K562 (cell line): ENCODE data around the gene NCDN. TPM values are rescaled to one million over a fixed set of nuclear protein-coding genes. Genes with fewer than 3 reads are reported as not detected.
A peak's percentile ranks its signal among the peaks of the same experiment; 100 is the strongest.

Source experiments
- ATAC-seq: fragments of 200-7000 bp; cut with Tn5 transposase; 3 replicates; pipeline ENCODE4 v1.9.1; 2020; ENCODE audit warnings: moderate library complexity
- BruUV-seq: library from RNA; stranded (reverse); fragments of 400-500 nt; replicated peaks from 2 replicates; lab custom pipeline; 2021; lab: Mats Ljungman, UMichigan
- CTCF ChIA-PET: fragments of 300-600 bp; formaldehyde crosslinking; extraction: SDS; loops from one replicate; lab custom pipeline; 2021; ENCODE audit warnings: low intra/inter-chr PET ratio; lab: Yijun Ruan, JAX
- POLR2A ChIA-PET: fragments of 300-600, 350-650 bp; sonication (Branson Sonifier 250); formaldehyde crosslinking; extraction: SDS; loops from one replicate; lab custom pipeline; 2021; ENCODE audit warnings: antibody characterized with exemption, inconsistent platforms; lab: Yijun Ruan, JAX
- DNase-seq, 4 experiments: peaks; one replicate each; pipeline versions ENCODE4 v3.0.0 to v3.0.0-alpha.2; 2011 to 2018; ENCODE audit warnings: low spot score in 3 of 4, mixed read lengths in 3 of 4; ENCODE audit errors: extremely low read depth in 1 of 4
- FAIRE-seq: peaks from 2 replicates; lab custom pipeline; 2011; peaks lifted over from hg19 to GRCh38; lab: Jason Lieb, UNC
- H2AFZ ChIP-seq: 2 replicates; pipeline ENCODE4 v1.6.0; 2011; ENCODE audit warnings: low read depth, low read length, control low read depth, inconsistent platforms
- H3K27ac ChIP-seq: fragments of 200-600 bp; 3 replicates; pipeline ENCODE4 v1.8.0; 2011; ENCODE audit warnings: low read depth, mild to moderate bottlenecking, control low read depth, inconsistent platforms, low read length, moderate library complexity, mixed read lengths; ENCODE audit errors: extremely low read depth
- H3K27me3 ChIP-seq, 2 experiments: fragments of 300-600 bp in 1 of 2; 2 replicates in 1 of 2; 3 replicates in 1 of 2; pipeline versions ENCODE4 v1.6.0 to v1.8.0; 2011; ENCODE audit warnings: inconsistent platforms in 2 of 2, low read length in 2 of 2, mild to moderate bottlenecking in 1 of 2, mixed read lengths in 1 of 2, moderate library complexity in 1 of 2; ENCODE audit not compliant: control insufficient read depth in 2 of 2, insufficient read depth in 2 of 2
- H3K36me3 ChIP-seq: fragments of 300-600 bp; 3 replicates; pipeline ENCODE4 v1.8.0; 2011; ENCODE audit warnings: mild to moderate bottlenecking, low read length, inconsistent platforms; ENCODE audit not compliant: control insufficient read depth, insufficient read depth
- H3K4me1 ChIP-seq, 2 experiments: fragments of 200-600 bp in 1 of 2; replicated peaks in 1 of 2; 2 replicates in 1 of 2; 3 replicates in 1 of 2; pipeline versions ENCODE4 v1.5.1 to v1.8.0; 2011; ENCODE audit warnings: inconsistent platforms in 2 of 2, low read length in 2 of 2, mild to moderate bottlenecking in 1 of 2, mixed read lengths in 1 of 2, moderate library complexity in 1 of 2; ENCODE audit not compliant: control insufficient read depth in 2 of 2, insufficient read depth in 2 of 2
- H3K4me2 ChIP-seq: 2 replicates; pipeline ENCODE4 v1.6.1; 2011; ENCODE audit warnings: low read length, control low read depth, inconsistent platforms, mixed read lengths; ENCODE audit not compliant: insufficient read depth
- H3K4me3 ChIP-seq: fragments of 200-600 bp; sonication (generic), shearing (Covaris generic); 2 replicates; pipeline ENCODE4 v1.5.1; 2016; ENCODE audit warnings: control low read depth, inconsistent platforms
- H3K79me2 ChIP-seq: fragments of 200-600 bp; 3 replicates; pipeline ENCODE4 v1.8.0; 2011; ENCODE audit warnings: low read length, inconsistent platforms; ENCODE audit not compliant: control insufficient read depth, insufficient read depth
- H3K9ac ChIP-seq, 2 experiments: 2 replicates each; pipeline versions ENCODE4 v1.6.0 to v1.6.1; 2011; ENCODE audit warnings: low read depth in 2 of 2, low read length in 2 of 2, control low read depth in 1 of 2, inconsistent platforms in 1 of 2, mild to moderate bottlenecking in 1 of 2, mixed read lengths in 1 of 2; ENCODE audit not compliant: insufficient read depth in 1 of 2
- H3K9me1 ChIP-seq: one replicate; pipeline ENCODE4 v1.6.0; 2011; ENCODE audit warnings: inconsistent platforms, mild to moderate bottlenecking, low read length, moderate library complexity; ENCODE audit not compliant: control insufficient read depth, insufficient read depth
- H3K9me3 ChIP-seq: replicated peaks from 2 replicates; pipeline ENCODE4 v1.5.1; 2011; ENCODE audit warnings: low read depth, low read length, inconsistent platforms; ENCODE audit not compliant: control insufficient read depth, insufficient read depth
- H4K20me1 ChIP-seq: replicated peaks from 2 replicates; pipeline ENCODE4 v1.6.1; 2011; ENCODE audit warnings: low read length, inconsistent platforms, mixed read lengths; ENCODE audit not compliant: control insufficient read depth, insufficient read depth
- IRF2 ChIP-seq: sonication (generic); formaldehyde crosslinking; IDR thresholded peaks from 2 replicates; pipeline ENCODE4 v1.8.1; 2022; ENCODE audit warnings: mild to moderate bottlenecking, missing genetic modification reagents
- MXI1 ChIP-seq: IDR thresholded peaks from 2 replicates; pipeline ENCODE4 v1.6.1; 2011; ENCODE audit warnings: low read depth, mild to moderate bottlenecking, improper control_type of control experiment, low read length
- NELFE ChIP-seq: IDR thresholded peaks from 2 replicates; pipeline ENCODE4 v1.6.1; 2011; ENCODE audit warnings: mild to moderate bottlenecking; ENCODE audit not compliant: insufficient read depth, insufficient read length
- PBX2 ChIP-seq, 2 experiments: IDR thresholded peaks in 1 of 2; conservative IDR thresholded peaks in 1 of 2; 2 replicates each; pipeline ENCODE4 v1.6.1; 2016; ENCODE audit warnings: low read depth in 2 of 2, mild to moderate bottlenecking in 1 of 2, missing compliant biosample characterization in 1 of 2, missing genetic modification characterization in 1 of 2, moderate library complexity in 1 of 2
- ZNF133 ChIP-seq: fragments of 250-450 bp; sonication (Bioruptor Pico); IDR thresholded peaks from 2 replicates; pipeline ENCODE4 v1.4.0; 2020; ENCODE audit warnings: mild to moderate bottlenecking
- ZNF583 ChIP-seq: fragments of 250-450 bp; sonication (Bioruptor Pico); IDR thresholded peaks from 2 replicates; pipeline ENCODE4 v1.4.0; 2020
- ZNF696 ChIP-seq: fragments of 250-450 bp; sonication (Bioruptor Pico); conservative IDR thresholded peaks from 2 replicates; pipeline ENCODE4 v1.4.0; 2020; ENCODE audit warnings: mild to moderate bottlenecking, moderate library complexity
- ZNF740 ChIP-seq, 3 experiments: fragments of 200-800 bp in 1 of 3; sonication (Bioruptor generic) in 1 of 3; sonication (generic) in 1 of 3; formaldehyde crosslinking in 1 of 3; IDR thresholded peaks; 2 replicates each; pipeline versions ENCODE4 v1.6.1 to v1.8.0; 2016 to 2022; ENCODE audit warnings: mild to moderate bottlenecking in 2 of 3, missing compliant biosample characterization in 2 of 3, missing genetic modification characterization in 2 of 3, missing genetic modification reagents in 1 of 3
- WGBS: fragments of 100-300 bp; shearing (Covaris generic); methylation state at CpG from one replicate; pipeline ENCODE4 v1.1.6; 2016; ENCODE audit warnings: low coverage, mixed read lengths; ENCODE audit not compliant: insufficient coverage; ENCODE audit errors: missing lambda C conversion rate; 5-methylcytosine and 5-hydroxymethylcytosine counted together
- in situ Hi-C: fragments of 300-500 bp; cut with MboI; formaldehyde crosslinking; loops from 4 replicates; pipeline ENCODE4 v1.15.0; 2018; ENCODE audit warnings: inconsistent platforms, mixed read lengths
- intact Hi-C: fragments of 100-400 bp; cut with micrococcal nuclease; formaldehyde crosslinking; loops from 2 replicates; pipeline ENCODE4 v1.14.2; 2022
- polyA plus RNA-seq, 8 experiments: library from polyadenylated mRNA; depleted of rRNA in 4 of 8; stranded (reverse) in 5 of 8; unstranded in 3 of 8; fragments of >200 nt; fragmentation: Nextera tagmentation in 2 of 8; fragmentation: Illumina TruSeq in 1 of 8; extraction: Ambion mirVana in 2 of 8; extraction: Trizol in 1 of 8; gene quantifications; 2 replicates each; pipeline versions ENCODE4 v1.2.1 to v1.2.3, GENCODE V29; 2011 to 2014; ENCODE audit warnings: inconsistent platforms in 1 of 8, missing spikeins in 1 of 8
- total RNA-seq, 7 experiments: library from RNA; depleted of rRNA in 6 of 7; stranded (reverse); fragments of >200 nt in 6 of 7; fragmentation: Illumina TruSeq in 2 of 7; extraction: Trizol in 2 of 7; gene quantifications; 2 replicates each; pipeline versions ENCODE4 v1.2.1 to v1.2.3, GENCODE V29; 2011 to 2021; ENCODE audit warnings: low replicate concordance in 1 of 7

Gene NCDN
- total and polyA plus RNA-seq, 9 of the 15 experiments (the other 6 are each of a cell fraction or from before 2014, with no cell fraction given) = 1.9 to 35.1 (median 10.7) TPM

DNA sequence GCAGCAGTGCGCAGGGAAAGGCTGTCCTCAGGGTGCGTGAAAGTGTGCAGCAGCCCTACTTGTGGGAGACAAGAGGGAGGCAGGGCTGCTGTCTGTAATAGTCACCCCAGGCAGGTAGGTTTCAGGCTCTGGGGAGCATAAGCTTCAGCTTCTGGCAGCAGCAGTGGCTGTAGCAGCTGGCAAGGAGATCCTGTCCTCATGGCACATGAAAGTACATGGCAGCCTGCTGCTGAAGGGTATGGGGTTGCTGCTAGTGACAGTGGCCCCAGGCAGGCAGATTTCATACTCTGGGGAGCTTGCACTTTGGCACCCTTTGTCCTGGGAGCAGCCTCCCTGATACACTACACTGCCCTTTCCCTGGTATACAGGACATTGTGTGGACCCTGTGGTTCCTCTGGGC is 26.7 kb upstream of the NCDN start:
- POLR2A ChIA-PET = no interaction called here
- Histone ChIP-seq H3K36me3 (peaks cover 27% of the 10 kb centered on the region), H3K4me3 (no peak overlapping the region), H3K27me3 (no peaks in the 10 kb centered on the region), H2AFZ (no peak overlapping the region), H4K20me1 (no peaks in the 10 kb centered on the region), H3K9ac (no peak overlapping the region), H3K9me3 (peaks cover 19% of the 10 kb centered on the region), H3K4me1 (peaks cover 0 to 4% of the 10 kb centered on the region in 2 experiments; a peak in 2 of 5 replicates), H3K9me1 (no peaks in the 10 kb centered on the region), H3K27ac (no peak overlapping the region), H3K79me2 (peaks cover 12% of the 10 kb centered on the region), H3K4me2 (no peak overlapping the region)
- CTCF ChIA-PET = interaction anchor here (0.6 kb wide), 1 partner anchor 66 kb away, joined by 3 read pairs; no protein-coding TSS in a partner anchor
- in situ Hi-C loops = no loop called here
- DNase-seq (no peak), FAIRE-seq (no peak), ATAC-seq (no peak)
- no TSS peak for BruUV-seq
- intact Hi-C loops = no loop called here
- TF ChIP-seq MXI1 (no peak), IRF2 (CRISPR knock-in tag) (0 out of 2 replicates have a peak, but pooled peaks have one; percentile 33)
- 100% methylated on average over 2 of the region's 2 CpGs for WGBS

- H3K9me3 ChIP-seq = peaks cover 19% of the 10 kb centered on the region
- H3K36me3 ChIP-seq = peaks cover 29% of the 10 kb centered on the region
- no peaks in the 10 kb centered on the region for H3K9me1 ChIP-seq
- no peak overlapping the region for H3K4me3 ChIP-seq
- peaks cover 12% of the 10 kb centered on the region for H3K79me2 ChIP-seq
- no peak overlapping the region for H3K27ac ChIP-seq
- H3K4me2 ChIP-seq = no peak overlapping the region
- BruUV-seq = no TSS peak
- H3K9ac ChIP-seq = no peak overlapping the region
- H2AFZ ChIP-seq = no peak overlapping the region
- in situ Hi-C loops (no loop called here), intact Hi-C loops (no loop called here)
- no peak for ATAC-seq
- no peak for DNase-seq
- POLR2A ChIA-PET = interaction anchor here (0.6 kb wide), 1 partner anchor 15 kb away, joined by 3 read pairs; no protein-coding TSS in a partner anchor
- FAIRE-seq = no peak
- CTCF ChIA-PET = no interaction called here
- no peaks in the 10 kb centered on the region for H3K27me3 ChIP-seq
- WGBS = 85% methylated on average over 6 of the region's 6 CpGs
- peaks cover 0 to 4% of the 10 kb centered on the region in 2 experiments; a peak in 2 of 5 replicates for H3K4me1 ChIP-seq
- no peaks in the 10 kb centered on the region for H4K20me1 ChIP-seq
- no peak for TF ChIP-seq PBX2 (CRISPR knock-in tag; IDR thresholded peaks at IDR 0.05; ENCODE audit: low read depth)
- TF ChIP-seq PBX2 (tag; conservative IDR thresholded peaks at IDR 0.05; ENCODE audit: low read depth) = no peak
- TF ChIP-seq ZNF583 = no peak
- no peak for TF ChIP-seq NELFE
- TF ChIP-seq ZNF133 = no peak
- TF ChIP-seq ZNF740 (CRISPR knock-in tag; IDR thresholded peaks at IDR 0.05) = no peak
- TF ChIP-seq ZNF740 (tag; IDR thresholded peaks at IDR 0.05) = no peak
- TF ChIP-seq ZNF696 (CRISPR knock-in tag) = no peak
Measured at GRCh38 chr1:35531368-35531767, 26.2 kb upstream of the NCDN start.
